ENCODE measurements around the gene TCF4.

TCF4 gene

GRCh38 chr18:55483266-55483871 is 104.6 kb downstream of the TCF4 start:
- TF ChIP-seq, protein P1, sequence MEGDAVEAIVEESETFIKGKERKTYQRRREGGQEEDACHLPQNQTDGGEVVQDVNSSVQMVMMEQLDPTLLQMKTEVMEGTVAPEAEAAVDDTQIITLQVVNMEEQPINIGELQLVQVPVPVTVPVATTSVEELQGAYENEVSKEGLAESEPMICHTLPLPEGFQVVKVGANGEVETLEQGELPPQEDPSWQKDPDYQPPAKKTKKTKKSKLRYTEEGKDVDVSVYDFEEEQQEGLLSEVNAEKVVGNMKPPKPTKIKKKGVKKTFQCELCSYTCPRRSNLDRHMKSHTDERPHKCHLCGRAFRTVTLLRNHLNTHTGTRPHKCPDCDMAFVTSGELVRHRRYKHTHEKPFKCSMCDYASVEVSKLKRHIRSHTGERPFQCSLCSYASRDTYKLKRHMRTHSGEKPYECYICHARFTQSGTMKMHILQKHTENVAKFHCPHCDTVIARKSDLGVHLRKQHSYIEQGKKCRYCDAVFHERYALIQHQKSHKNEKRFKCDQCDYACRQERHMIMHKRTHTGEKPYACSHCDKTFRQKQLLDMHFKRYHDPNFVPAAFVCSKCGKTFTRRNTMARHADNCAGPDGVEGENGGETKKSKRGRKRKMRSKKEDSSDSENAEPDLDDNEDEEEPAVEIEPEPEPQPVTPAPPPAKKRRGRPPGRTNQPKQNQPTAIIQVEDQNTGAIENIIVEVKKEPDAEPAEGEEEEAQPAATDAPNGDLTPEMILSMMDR (IDR thresholded peaks at IDR 0.05; ENCODE audit: low read depth, low read length, missing control alignments), result no peak

DNA sequence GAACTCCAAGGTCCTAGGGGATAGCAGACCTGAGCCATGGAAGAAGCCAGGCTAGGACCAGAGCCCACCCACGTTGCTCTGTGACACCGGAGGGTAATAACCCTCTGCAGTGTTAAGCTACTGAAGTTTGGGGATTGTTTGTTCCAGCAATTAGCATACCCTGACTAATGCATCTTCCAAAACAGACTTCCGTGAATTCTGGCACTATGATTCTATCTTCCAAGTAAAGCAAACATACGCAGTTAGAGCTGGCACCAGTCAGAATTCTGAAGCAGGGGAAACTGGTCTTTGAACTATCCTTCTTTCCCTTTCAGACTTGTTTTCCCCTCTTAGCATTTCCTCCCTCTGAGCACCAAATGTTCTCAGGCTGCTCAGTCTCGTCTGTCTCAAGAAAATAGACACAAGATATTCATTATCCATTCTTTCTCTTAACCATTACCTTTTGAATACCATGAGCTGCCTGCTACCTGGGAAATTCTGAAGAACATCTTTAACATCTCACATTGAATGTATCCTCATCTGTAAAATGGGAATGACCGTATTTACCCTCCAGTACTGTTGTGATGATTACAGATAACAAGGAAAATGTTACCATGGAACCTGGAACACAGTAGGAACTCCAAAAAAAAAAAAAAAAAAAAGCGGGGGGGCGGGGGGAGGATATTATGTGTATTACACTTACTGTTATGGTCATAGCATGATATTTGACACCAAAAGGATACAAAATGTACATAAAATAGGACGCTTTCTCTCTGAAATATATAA is 108.2 kb downstream of the TCF4 start:
- H3K4me3 ChIP-seq (ENCODE audit: low read depth, low read length), result no peak overlapping the region
- no peak for DNase-seq (ENCODE audit: low read depth)
- TF ChIP-seq, protein P1 (IDR thresholded peaks at IDR 0.05; ENCODE audit: low read depth, low read length, missing control alignments), result no peak

More at GRCh38 chr18:55483266-55483871, 104.6 kb downstream of the TCF4 start:
- no peak for DNase-seq (ENCODE audit: low read depth)
- H3K4me3 ChIP-seq (ENCODE audit: low read depth, low read length), result no peak overlapping the region

DNA sequence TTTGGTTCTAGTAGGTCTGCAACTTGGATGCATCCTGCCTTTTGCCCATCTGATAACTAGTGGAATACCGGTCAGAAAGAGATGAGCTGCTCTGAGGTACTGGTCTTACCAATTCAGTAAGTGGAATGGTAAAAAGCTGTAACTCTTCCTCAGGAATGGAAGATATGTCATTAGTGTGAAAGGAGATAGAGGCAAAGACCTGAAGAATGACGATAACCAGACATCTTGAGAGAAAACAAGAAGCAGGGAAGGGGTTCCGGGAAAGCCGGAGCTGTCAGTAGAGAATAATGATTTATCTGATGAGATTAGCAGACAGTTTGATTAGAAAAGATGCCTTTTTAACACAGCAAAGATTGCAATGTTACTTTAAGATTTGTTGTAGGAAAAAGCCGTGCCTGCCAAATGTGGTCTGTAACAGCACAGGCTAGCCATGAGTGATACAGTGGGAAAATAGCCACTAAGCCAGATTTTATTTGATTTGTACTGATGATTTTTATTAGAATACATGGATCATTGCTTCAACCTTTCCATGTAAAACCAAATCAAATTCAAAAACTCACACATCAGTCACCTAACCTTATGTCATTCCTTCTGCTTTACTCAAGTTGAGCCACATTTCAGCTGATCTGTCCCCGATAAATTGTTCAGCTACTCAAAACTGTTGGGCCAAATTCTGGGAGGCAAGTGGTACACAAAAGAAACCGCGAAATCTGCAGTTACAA is 110.0 kb downstream of the TCF4 start:
- TF ChIP-seq, protein P1 (IDR thresholded peaks at IDR 0.05; ENCODE audit: low read depth, low read length, missing control alignments), result no peak
- no peak overlapping the region; the same call in 1 of the 2 replicates for H3K4me3 ChIP-seq (ENCODE audit: low read depth, low read length)
- DNase-seq (ENCODE audit: low read depth), result no peak

DNA sequence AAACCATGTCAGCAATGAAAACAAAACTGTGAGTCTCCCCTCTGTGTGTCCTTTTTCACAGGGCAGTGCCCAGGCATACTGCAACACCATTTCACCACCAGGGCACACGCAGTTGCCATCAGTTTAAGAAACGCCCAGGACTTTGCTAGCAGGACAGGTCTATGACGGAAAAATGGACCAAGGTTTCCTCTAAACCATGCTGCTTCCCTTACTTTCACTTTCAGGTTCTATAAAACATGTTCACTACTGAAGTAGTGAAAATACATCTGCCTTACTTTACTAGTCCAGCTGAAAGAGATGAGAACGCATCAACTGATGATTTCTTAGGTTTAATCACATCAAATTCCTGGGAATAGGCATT is 110.5 kb downstream of the TCF4 start:
- peak; percentile 3 for DNase-seq (ENCODE audit: low read depth)

DNA sequence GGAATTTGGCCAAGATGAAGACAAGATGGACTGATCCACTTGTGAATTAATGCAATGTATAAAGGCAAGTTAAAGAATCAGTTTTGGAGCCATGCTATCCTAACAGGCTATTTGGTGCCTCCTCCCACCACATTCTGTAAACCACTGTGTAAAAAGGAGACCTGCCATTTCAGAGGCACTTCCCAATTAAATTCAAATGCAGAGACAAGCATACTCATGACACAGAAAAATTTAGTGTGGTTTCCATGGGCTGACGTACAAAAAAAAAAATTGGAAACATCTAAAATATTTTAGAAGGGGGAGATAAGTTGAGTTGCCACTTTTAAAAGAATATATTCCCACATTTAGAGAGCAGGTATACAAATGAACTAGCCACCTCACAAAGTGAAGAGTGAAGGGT is 112.1 kb downstream of the TCF4 start:
- TF ChIP-seq, protein P1 (IDR thresholded peaks at IDR 0.05; ENCODE audit: low read depth, low read length, missing control alignments), result no peak
- no peak overlapping the region for H3K4me3 ChIP-seq (ENCODE audit: low read depth, low read length)
- DNase-seq (ENCODE audit: low read depth), result no peak

More for the DNA sequence above, 110.5 kb downstream of the TCF4 start:
- TF ChIP-seq, protein P1 (IDR thresholded peaks at IDR 0.05; ENCODE audit: low read depth, low read length, missing control alignments), result no peak
- H3K4me3 ChIP-seq (ENCODE audit: low read depth, low read length), result peak overlapping the region; percentile 52

DNA sequence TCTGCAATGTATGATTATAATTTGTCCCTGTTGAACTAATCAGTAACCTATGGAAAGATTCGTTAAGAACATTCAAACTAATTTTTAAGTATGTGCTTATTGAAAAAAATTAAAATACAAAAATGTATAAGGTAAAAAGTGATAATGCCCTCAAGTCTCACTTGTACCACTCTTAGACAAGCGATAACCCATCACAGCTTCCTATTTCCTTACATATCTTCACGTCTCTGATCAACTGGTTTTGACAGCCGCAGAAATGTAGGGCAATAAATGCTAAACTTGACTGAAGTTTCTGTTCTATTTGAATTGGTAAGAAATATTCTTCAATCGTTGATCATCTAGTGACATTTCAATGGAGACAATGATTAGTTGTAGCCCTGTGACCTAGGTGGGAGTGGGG is 112.5 kb downstream of the TCF4 start:
- no peak overlapping the region for H3K4me3 ChIP-seq (ENCODE audit: low read depth, low read length)
- TF ChIP-seq, protein P1 (IDR thresholded peaks at IDR 0.05; ENCODE audit: low read depth, low read length, missing control alignments), result no peak
- DNase-seq (ENCODE audit: low read depth), result no peak
